Panc1 (cell line): Measurements from ENCODE around the gene CHMP5. TPM values are rescaled to one million over a fixed set of nuclear protein-coding genes. Genes with fewer than 3 reads are reported as not detected.

Source experiments
- ATAC-seq: fragments of 200-7000 bp; cut with Tn5 transposase; 2 replicates; pipeline ENCODE4 v1.9.1; 2020; ENCODE audit warnings: mild to moderate bottlenecking, moderate library complexity
- BruUV-seq: library from RNA; stranded (reverse); fragments of 400-500 nt; replicated peaks from 2 replicates; lab custom pipeline; 2021; lab: Mats Ljungman, UMichigan
- CTCF ChIA-PET: fragments of 300-600 bp; sonication (Branson Sonifier 250); formaldehyde crosslinking; loops from one replicate; lab custom pipeline; 2022; ENCODE audit warnings: antibody characterized with exemption; lab: Charles Lee
- POLR2A ChIA-PET: fragments of 300-600 bp; sonication (Branson Sonifier 250); formaldehyde crosslinking; loops from one replicate; lab custom pipeline; 2022; ENCODE audit warnings: antibody characterized with exemption; lab: Charles Lee
- DNase-seq: peaks from one replicate; pipeline ENCODE4 v3.0.0-alpha.2; 2010; ENCODE audit warnings: low read depth, low spot score
- H3K27ac ChIP-seq: 2 replicates; pipeline ENCODE4 v1.5.1; 2011; ENCODE audit warnings: mild to moderate bottlenecking, low read length, inconsistent platforms
- H3K27me3 ChIP-seq: fragments of 200-500 bp; sonication (Bioruptor generic); 2 replicates; pipeline ENCODE4 v1.6.0; 2014; ENCODE audit warnings: low read length, inconsistent platforms; ENCODE audit not compliant: control insufficient read depth, insufficient read depth
- H3K36me3 ChIP-seq: fragments of 200-500 bp; sonication (Bioruptor generic); 2 replicates; pipeline ENCODE4 v1.5.1; 2014; ENCODE audit warnings: inconsistent platforms, mild to moderate bottlenecking, low read length, moderate library complexity; ENCODE audit not compliant: control insufficient read depth, insufficient read depth
- H3K4me1 ChIP-seq: 2 replicates; pipeline ENCODE4 v1.5.1; 2011; ENCODE audit warnings: inconsistent platforms, mild to moderate bottlenecking, low read length, moderate library complexity; ENCODE audit not compliant: control insufficient read depth, insufficient read depth
- H3K4me3 ChIP-seq, 2 experiments: 2 replicates each; pipeline ENCODE4 v1.5.1; 2011 to 2012; ENCODE audit warnings: low read depth in 2 of 2, low read length in 2 of 2, mild to moderate bottlenecking in 2 of 2, inconsistent platforms in 1 of 2, moderate library complexity in 1 of 2
- H3K9me3 ChIP-seq: fragments of 200-500 bp; sonication (Bioruptor generic); 2 replicates; pipeline ENCODE4 v1.5.1; 2014; ENCODE audit warnings: low read depth, mild to moderate bottlenecking, inconsistent platforms, low read length, moderate library complexity; ENCODE audit not compliant: control insufficient read depth, insufficient read depth
- POLR2AphosphoS5 ChIP-seq: IDR thresholded peaks from 2 replicates; pipeline ENCODE4 v1.6.1; 2012; ENCODE audit warnings: mild to moderate bottlenecking, low read depth, low read length, moderate library complexity
- SIN3A ChIP-seq: IDR thresholded peaks from 2 replicates; pipeline ENCODE4 v1.6.1; 2012; ENCODE audit warnings: low read depth, mild to moderate bottlenecking, low read length, moderate library complexity, borderline replicate concordance; ENCODE audit not compliant: insufficient read depth
- TCF7L2 ChIP-seq: IDR thresholded peaks from 2 replicates; pipeline ENCODE4 v1.6.1; 2011; ENCODE audit warnings: mild to moderate bottlenecking, low read depth, low read length, inconsistent platforms
- in situ Hi-C: cut with HindIII; loops from 2 replicates; pipeline ENCODE4 v1.10.0; 2016; ENCODE audit warnings: low sequenced_read_pairs, low pct_unique_long_range_greater_than_20kb
- intact Hi-C: fragments of 100-400 bp; cut with micrococcal nuclease; formaldehyde crosslinking; loops from one replicate; pipeline ENCODE4 v1.10.0; 2022; ENCODE audit not compliant: unreplicated experiment
- total RNA-seq: library from RNA; stranded (reverse); gene quantifications from one replicate; pipeline ENCODE4 v1.2.1, GENCODE V29; 2021; ENCODE audit not compliant: unreplicated experiment
- TF ChIP-seq, protein P1 (sequence below), 2 experiments: IDR thresholded peaks; 2 replicates each; pipeline ENCODE4 v1.6.1; 2011 to 2012; ENCODE audit warnings: low read depth in 2 of 2, control low read depth in 1 of 2, low read length in 1 of 2, mild to moderate bottlenecking in 1 of 2, moderate library complexity in 1 of 2; ENCODE audit not compliant: insufficient read depth in 1 of 2
- TF ChIP-seq, protein P2 (sequence below): fragments of 450-650 bp; IDR thresholded peaks from 2 replicates; pipeline ENCODE4 v1.5.1; 2017; ENCODE audit warnings: mild to moderate bottlenecking

The CHMP5 gene
- total RNA-seq, 1 experiment from 2014 or later, result 74.5 TPM

DNA sequence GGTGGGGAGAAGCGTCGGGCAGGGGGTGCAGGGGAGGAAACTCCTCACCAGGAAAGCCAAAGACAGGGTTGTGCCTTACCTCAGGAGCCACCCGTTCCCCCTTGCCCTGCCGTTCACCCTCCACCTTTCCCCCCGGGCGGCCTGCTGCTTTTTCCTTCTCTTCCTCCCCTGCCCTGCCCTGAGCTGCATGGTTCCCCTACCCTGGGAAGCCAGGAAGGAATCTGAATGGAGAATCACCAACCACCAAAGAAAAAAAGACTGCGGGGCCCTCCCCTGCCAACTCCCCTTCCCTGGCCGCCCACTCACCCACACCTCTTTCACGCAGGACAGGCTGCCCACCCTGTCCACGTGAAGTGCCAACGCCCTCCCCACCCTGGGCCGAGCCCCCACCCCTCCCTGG is 24.6 kb downstream of the CHMP5 start:
- H3K27me3 ChIP-seq, result no peaks in the 10 kb centered on the region
- no TSS peak for BruUV-seq
- ChIA-PET CTCF (interaction anchor here (0.5 to 0.6 kb wide), 2 partner anchors 158 to 230 kb away, joined by 4 to 5 read pairs; partner anchors contain the start of gene AQP3), POLR2A (interaction anchor here (0.5 to 0.7 kb wide), 2 partner anchors 11 to 15 kb away, joined by 3 to 18 read pairs; no protein-coding TSS in a partner anchor)
- intact Hi-C loops, result no loop called here
- ATAC-seq (no peak), DNase-seq (no peak)
- peaks cover 10% of the 10 kb centered on the region; the same call in 1 of the 2 replicates for H3K36me3 ChIP-seq
- H3K4me3 ChIP-seq, result peak overlapping the region; percentile 60 to 91
- no peak for TF ChIP-seq TCF7L2
- TF ChIP-seq, protein P1, sequence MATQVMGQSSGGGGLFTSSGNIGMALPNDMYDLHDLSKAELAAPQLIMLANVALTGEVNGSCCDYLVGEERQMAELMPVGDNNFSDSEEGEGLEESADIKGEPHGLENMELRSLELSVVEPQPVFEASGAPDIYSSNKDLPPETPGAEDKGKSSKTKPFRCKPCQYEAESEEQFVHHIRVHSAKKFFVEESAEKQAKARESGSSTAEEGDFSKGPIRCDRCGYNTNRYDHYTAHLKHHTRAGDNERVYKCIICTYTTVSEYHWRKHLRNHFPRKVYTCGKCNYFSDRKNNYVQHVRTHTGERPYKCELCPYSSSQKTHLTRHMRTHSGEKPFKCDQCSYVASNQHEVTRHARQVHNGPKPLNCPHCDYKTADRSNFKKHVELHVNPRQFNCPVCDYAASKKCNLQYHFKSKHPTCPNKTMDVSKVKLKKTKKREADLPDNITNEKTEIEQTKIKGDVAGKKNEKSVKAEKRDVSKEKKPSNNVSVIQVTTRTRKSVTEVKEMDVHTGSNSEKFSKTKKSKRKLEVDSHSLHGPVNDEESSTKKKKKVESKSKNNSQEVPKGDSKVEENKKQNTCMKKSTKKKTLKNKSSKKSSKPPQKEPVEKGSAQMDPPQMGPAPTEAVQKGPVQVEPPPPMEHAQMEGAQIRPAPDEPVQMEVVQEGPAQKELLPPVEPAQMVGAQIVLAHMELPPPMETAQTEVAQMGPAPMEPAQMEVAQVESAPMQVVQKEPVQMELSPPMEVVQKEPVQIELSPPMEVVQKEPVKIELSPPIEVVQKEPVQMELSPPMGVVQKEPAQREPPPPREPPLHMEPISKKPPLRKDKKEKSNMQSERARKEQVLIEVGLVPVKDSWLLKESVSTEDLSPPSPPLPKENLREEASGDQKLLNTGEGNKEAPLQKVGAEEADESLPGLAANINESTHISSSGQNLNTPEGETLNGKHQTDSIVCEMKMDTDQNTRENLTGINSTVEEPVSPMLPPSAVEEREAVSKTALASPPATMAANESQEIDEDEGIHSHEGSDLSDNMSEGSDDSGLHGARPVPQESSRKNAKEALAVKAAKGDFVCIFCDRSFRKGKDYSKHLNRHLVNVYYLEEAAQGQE (IDR thresholded peaks at IDR 0.05; ENCODE audit: insufficient read depth in 1 of 2, low read depth in 2 of 2, low read length in 1 of 2), result no peak
- TF ChIP-seq POLR2AphosphoS5, result no peak
- no peak for TF ChIP-seq SIN3A
- TF ChIP-seq, protein P2, sequence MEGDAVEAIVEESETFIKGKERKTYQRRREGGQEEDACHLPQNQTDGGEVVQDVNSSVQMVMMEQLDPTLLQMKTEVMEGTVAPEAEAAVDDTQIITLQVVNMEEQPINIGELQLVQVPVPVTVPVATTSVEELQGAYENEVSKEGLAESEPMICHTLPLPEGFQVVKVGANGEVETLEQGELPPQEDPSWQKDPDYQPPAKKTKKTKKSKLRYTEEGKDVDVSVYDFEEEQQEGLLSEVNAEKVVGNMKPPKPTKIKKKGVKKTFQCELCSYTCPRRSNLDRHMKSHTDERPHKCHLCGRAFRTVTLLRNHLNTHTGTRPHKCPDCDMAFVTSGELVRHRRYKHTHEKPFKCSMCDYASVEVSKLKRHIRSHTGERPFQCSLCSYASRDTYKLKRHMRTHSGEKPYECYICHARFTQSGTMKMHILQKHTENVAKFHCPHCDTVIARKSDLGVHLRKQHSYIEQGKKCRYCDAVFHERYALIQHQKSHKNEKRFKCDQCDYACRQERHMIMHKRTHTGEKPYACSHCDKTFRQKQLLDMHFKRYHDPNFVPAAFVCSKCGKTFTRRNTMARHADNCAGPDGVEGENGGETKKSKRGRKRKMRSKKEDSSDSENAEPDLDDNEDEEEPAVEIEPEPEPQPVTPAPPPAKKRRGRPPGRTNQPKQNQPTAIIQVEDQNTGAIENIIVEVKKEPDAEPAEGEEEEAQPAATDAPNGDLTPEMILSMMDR, result no peak
- H3K27ac ChIP-seq, result peak overlapping the region; percentile 99
- no peaks in the 10 kb centered on the region for H3K9me3 ChIP-seq
- peaks cover 30% of the 10 kb centered on the region for H3K4me1 ChIP-seq
- in situ Hi-C loops, result no loop called here

DNA sequence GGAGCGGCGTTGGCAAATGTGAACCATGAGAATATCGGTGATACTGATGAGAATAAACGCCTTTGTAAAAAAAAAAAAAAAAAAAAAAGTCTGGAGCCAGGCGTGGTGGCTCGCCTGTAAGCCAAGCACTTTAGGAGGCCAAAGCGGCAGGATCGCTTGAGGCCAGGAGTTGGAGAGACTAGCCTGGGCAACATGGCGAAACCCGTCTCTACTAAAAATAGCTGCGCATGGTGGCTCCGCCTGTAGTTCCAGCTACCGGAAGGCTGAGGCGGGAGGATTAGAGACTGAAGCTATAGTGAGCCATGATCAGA is 25.0 kb downstream of the CHMP5 start:
- intact Hi-C loops (no loop called here), in situ Hi-C loops (no loop called here)
- POLR2A ChIA-PET, result interaction anchor here (0.5 to 0.7 kb wide), 5 partner anchors 11 to 121 kb away, joined by 3 to 18 read pairs (median 5); no protein-coding TSS in a partner anchor
- no peak for TF ChIP-seq TCF7L2
- TF ChIP-seq, protein P2, result no peak
- TF ChIP-seq, protein P1 (IDR thresholded peaks at IDR 0.05; ENCODE audit: insufficient read depth in 1 of 2, low read depth in 2 of 2, low read length in 1 of 2), result no peak
- TF ChIP-seq SIN3A, result no peak
- TF ChIP-seq POLR2AphosphoS5, result no peak
- TSS peak; percentile 100 for BruUV-seq
- Histone ChIP-seq H3K27me3 (no peaks in the 10 kb centered on the region), H3K4me1 (peaks cover 30% of the 10 kb centered on the region), H3K4me3 (peak overlapping the region; percentile 60 to 91), H3K9me3 (no peaks in the 10 kb centered on the region), H3K36me3 (peaks cover 14% of the 10 kb centered on the region; the same call in 1 of the 2 replicates), H3K27ac (peak overlapping the region; percentile 99)
- DNase-seq, result no peak
- CTCF ChIA-PET, result interaction anchor here (0.5 to 0.7 kb wide), 4 partner anchors 157 to 230 kb away, joined by 4 to 20 read pairs (median 8); partner anchors contain the start of genes AQP3 and NOL6
- ATAC-seq, result peak; percentile 54
